ENCODE measurements around the gene UTP14C.
"Not testable (repeated sequence)": the region's sequence is repeated elsewhere in the genome, so short reads cannot be mapped to it uniquely, and the experiment has no call there.

The UTP14C gene

DNA sequence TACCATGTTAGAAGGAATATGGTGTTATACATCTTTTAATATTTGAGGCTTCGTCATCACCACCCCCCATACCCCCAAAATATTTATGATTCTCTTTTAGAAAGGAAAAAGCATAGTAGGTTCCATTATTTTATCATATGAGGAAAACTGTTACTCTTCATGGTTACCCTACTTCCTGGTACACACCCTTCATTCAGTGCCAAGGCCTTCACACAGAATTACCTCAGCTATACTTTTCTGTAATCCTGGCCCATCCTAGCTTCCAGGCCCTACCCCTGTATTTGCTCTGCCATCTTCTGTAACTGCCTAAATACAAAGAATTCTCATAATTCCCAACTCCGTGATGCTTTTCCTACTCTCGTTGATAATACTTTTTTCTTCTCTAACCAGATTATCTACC is 4.3 kb upstream of the UTP14C start:
- peaks cover 7% of the 10 kb centered on the region; the same call in 1 of the 2 replicates for H3K36me3 ChIP-seq (ENCODE audit: control insufficient read depth, insufficient read depth, low read length)
- no CpG with 5 or more reads among the region's 3 CpGs for WGBS (ENCODE audit: insufficient coverage, insufficient read length)

GRCh38 chr13:52022356-52022755 is 2.1 kb upstream of the UTP14C start:
- Histone ChIP-seq H3K9me3 (ENCODE audit: control insufficient read depth, insufficient read depth, low read length) (no peaks in the 10 kb centered on the region), H3K4me1 (ENCODE audit: control insufficient read depth, insufficient read depth, low read length) (no peaks in the 10 kb centered on the region), H3K4me3 (ENCODE audit: low read length) (no peak overlapping the region), H3K27me3 (ENCODE audit: control insufficient read depth, insufficient read depth, low read length) (no peaks in the 10 kb centered on the region), H3K27ac (ENCODE audit: low read length) (no peak overlapping the region), H3K36me3 (ENCODE audit: control insufficient read depth, insufficient read depth, low read length) (peaks cover 3% of the 10 kb centered on the region; the same call in 1 of the 2 replicates)
- no peak for DNase-seq (ENCODE audit: low read depth, low spot score)
- no CpG with 5 or more reads among the region's 2 CpGs for WGBS (ENCODE audit: insufficient coverage, insufficient read length)

More for the DNA sequence above, 4.3 kb upstream of the UTP14C start:
- Histone ChIP-seq H3K27ac (ENCODE audit: low read length) (no peak overlapping the region), H3K4me3 (ENCODE audit: low read length) (no peak overlapping the region), H3K27me3 (ENCODE audit: control insufficient read depth, insufficient read depth, low read length) (no peaks in the 10 kb centered on the region), H3K9me3 (ENCODE audit: control insufficient read depth, insufficient read depth, low read length) (no peaks in the 10 kb centered on the region), H3K4me1 (ENCODE audit: control insufficient read depth, insufficient read depth, low read length) (no peaks in the 10 kb centered on the region)
- no peak for DNase-seq (ENCODE audit: low read depth, low spot score)

- no peaks in the 10 kb centered on the region for H3K4me1 ChIP-seq (ENCODE audit: control insufficient read depth, insufficient read depth, low read length)
- no peaks in the 10 kb centered on the region for H3K27me3 ChIP-seq (ENCODE audit: control insufficient read depth, insufficient read depth, low read length)
- H3K27ac ChIP-seq (ENCODE audit: low read length) = no peak overlapping the region
- no peaks in the 10 kb centered on the region; the same call in 1 of the 2 replicates for H3K36me3 ChIP-seq (ENCODE audit: control insufficient read depth, insufficient read depth, low read length)
- H3K9me3 ChIP-seq (ENCODE audit: control insufficient read depth, insufficient read depth, low read length) = no peaks in the 10 kb centered on the region
- no CpG with 5 or more reads among the region's 8 CpGs for WGBS (ENCODE audit: insufficient coverage, insufficient read length)
- H3K4me3 ChIP-seq (ENCODE audit: low read length) = no peak overlapping the region
- no peak for DNase-seq (ENCODE audit: low read depth, low spot score)
Measured at GRCh38 chr13:52025475-52026245, 1.2 kb downstream of the UTP14C start.

DNA sequence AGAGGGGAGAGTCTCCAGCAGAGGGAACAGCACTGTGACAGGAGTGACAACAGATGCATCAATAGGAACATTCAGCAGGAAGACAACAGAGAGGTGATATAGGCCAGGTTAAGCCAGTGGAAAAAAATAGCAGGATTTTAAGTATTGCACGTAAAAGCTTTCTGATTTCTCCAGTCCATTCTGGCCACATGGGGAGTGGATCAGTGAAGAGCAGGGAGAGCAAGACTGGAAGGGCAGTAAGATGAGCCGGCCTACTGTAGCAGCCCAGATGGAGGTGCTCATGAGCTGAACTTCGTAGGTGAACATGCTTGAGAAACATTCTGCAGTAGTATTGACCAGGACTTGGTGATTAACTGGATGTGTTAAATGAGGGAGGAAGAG is 1.7 kb downstream of the UTP14C start:
- no peaks in the 10 kb centered on the region; the same call in 1 of the 2 replicates for H3K36me3 ChIP-seq (ENCODE audit: control insufficient read depth, insufficient read depth, low read length)
- no peaks in the 10 kb centered on the region for H3K27me3 ChIP-seq (ENCODE audit: control insufficient read depth, insufficient read depth, low read length)
- no peak overlapping the region for H3K4me3 ChIP-seq (ENCODE audit: low read length)
- no peak overlapping the region for H3K27ac ChIP-seq (ENCODE audit: low read length)
- no CpG with 5 or more reads among the region's 3 CpGs for WGBS (ENCODE audit: insufficient coverage, insufficient read length)
- no peaks in the 10 kb centered on the region for H3K9me3 ChIP-seq (ENCODE audit: control insufficient read depth, insufficient read depth, low read length)
- no peaks in the 10 kb centered on the region for H3K4me1 ChIP-seq (ENCODE audit: control insufficient read depth, insufficient read depth, low read length)
- peak; percentile 25 for DNase-seq (ENCODE audit: low read depth, low spot score)

GRCh38 chr13:52027832-52028231 is 3.3 kb downstream of the UTP14C start:
- no CpG with 5 or more reads among the region's 1 CpG for WGBS (ENCODE audit: insufficient coverage, insufficient read length)
- DNase-seq (ENCODE audit: low read depth, low spot score) = no peak
- Histone ChIP-seq H3K4me3 (ENCODE audit: low read length) (no peak overlapping the region), H3K9me3 (ENCODE audit: control insufficient read depth, insufficient read depth, low read length) (no peaks in the 10 kb centered on the region), H3K36me3 (ENCODE audit: control insufficient read depth, insufficient read depth, low read length) (no peaks in the 10 kb centered on the region; the same call in 1 of the 2 replicates), H3K27ac (ENCODE audit: low read length) (no peak overlapping the region), H3K27me3 (ENCODE audit: control insufficient read depth, insufficient read depth, low read length) (no peaks in the 10 kb centered on the region), H3K4me1 (ENCODE audit: control insufficient read depth, insufficient read depth, low read length) (no peaks in the 10 kb centered on the region)

GRCh38 chr13:52029569-52029968 is 5.1 kb downstream of the UTP14C start:
- no peaks in the 10 kb centered on the region; the same call in 1 of the 2 replicates for H3K36me3 ChIP-seq (ENCODE audit: control insufficient read depth, insufficient read depth, low read length)
- no peaks in the 10 kb centered on the region for H3K9me3 ChIP-seq (ENCODE audit: control insufficient read depth, insufficient read depth, low read length)
- H3K4me3 ChIP-seq (ENCODE audit: low read length) = no peak overlapping the region
- no CpG with 5 or more reads among the region's 4 CpGs for WGBS (ENCODE audit: insufficient coverage, insufficient read length)
- DNase-seq (ENCODE audit: low read depth, low spot score) = no peak
- no peak overlapping the region for H3K27ac ChIP-seq (ENCODE audit: low read length)
- no peaks in the 10 kb centered on the region for H3K4me1 ChIP-seq (ENCODE audit: control insufficient read depth, insufficient read depth, low read length)
- no peaks in the 10 kb centered on the region for H3K27me3 ChIP-seq (ENCODE audit: control insufficient read depth, insufficient read depth, low read length)

- DNase-seq (ENCODE audit: low read depth, low spot score); H3K36me3 ChIP-seq (ENCODE audit: control insufficient read depth, insufficient read depth, low read length); H3K4me3 ChIP-seq (ENCODE audit: low read length); H3K27ac ChIP-seq (ENCODE audit: low read length); H3K4me1 ChIP-seq (ENCODE audit: control insufficient read depth, insufficient read depth, low read length); H3K9me3 ChIP-seq (ENCODE audit: control insufficient read depth, insufficient read depth, low read length); H3K27me3 ChIP-seq (ENCODE audit: control insufficient read depth, insufficient read depth, low read length): not testable (repeated sequence)
- no CpG with 5 or more reads among the region's 6 CpGs for whole genome bisulfite sequencing (ENCODE audit: insufficient coverage, insufficient read length)
Measured at GRCh38 chr13:52030401-52030800, 5.9 kb downstream of the UTP14C start.

GRCh38 chr13:52033039-52033438 is 8.5 kb downstream of the UTP14C start:
- Histone ChIP-seq H3K4me3 (ENCODE audit: low read length) (no peak overlapping the region), H3K36me3 (ENCODE audit: control insufficient read depth, insufficient read depth, low read length) (no peaks in the 10 kb centered on the region; the same call in 1 of the 2 replicates), H3K27me3 (ENCODE audit: control insufficient read depth, insufficient read depth, low read length) (no peaks in the 10 kb centered on the region), H3K9me3 (ENCODE audit: control insufficient read depth, insufficient read depth, low read length) (no peaks in the 10 kb centered on the region), H3K4me1 (ENCODE audit: control insufficient read depth, insufficient read depth, low read length) (no peaks in the 10 kb centered on the region), H3K27ac (ENCODE audit: low read length) (no peak overlapping the region)
- no CpG with 5 or more reads among the region's 2 CpGs for WGBS (ENCODE audit: insufficient coverage, insufficient read length)
- DNase-seq (ENCODE audit: low read depth, low spot score) = no peak

DNA sequence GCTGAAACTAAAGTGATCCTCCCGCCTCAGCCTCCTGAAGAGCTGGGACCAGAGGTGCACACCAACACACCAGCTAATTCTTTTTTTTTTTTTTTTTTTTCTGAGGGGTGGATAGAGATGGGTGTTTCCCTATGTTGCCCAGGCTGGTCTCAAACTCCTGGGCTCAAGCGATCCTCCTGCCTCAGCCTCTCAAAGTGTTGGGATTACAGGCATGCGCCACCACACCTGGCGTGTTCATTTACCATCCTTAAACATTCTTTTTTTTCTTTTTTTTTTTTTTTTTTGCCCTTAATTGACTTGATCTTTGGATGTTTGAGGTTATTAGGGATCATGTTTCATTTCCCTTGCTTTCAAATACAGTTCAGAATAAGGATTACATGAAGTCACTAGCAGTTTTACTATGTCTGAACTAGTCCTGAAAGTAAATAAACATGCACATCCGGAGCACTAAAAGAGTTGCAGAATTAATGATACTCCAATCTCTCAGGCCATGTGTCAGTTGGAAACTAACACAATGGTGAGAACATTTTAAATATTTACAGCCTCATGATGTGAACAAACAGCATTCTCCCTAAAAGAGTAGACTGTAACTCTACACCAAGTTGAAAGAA is 10.2 kb downstream of the UTP14C start:
- DNase-seq (ENCODE audit: low read depth, low spot score) = no peak
- Histone ChIP-seq H3K36me3 (ENCODE audit: control insufficient read depth, insufficient read depth, low read length) (no peaks in the 10 kb centered on the region), H3K27ac (ENCODE audit: low read length) (no peak overlapping the region), H3K4me1 (ENCODE audit: control insufficient read depth, insufficient read depth, low read length) (no peaks in the 10 kb centered on the region), H3K27me3 (ENCODE audit: control insufficient read depth, insufficient read depth, low read length) (no peaks in the 10 kb centered on the region), H3K4me3 (ENCODE audit: low read length) (no peak overlapping the region), H3K9me3 (ENCODE audit: control insufficient read depth, insufficient read depth, low read length) (no peaks in the 10 kb centered on the region)
- WGBS (ENCODE audit: insufficient coverage, insufficient read length) = no CpG with 5 or more reads among the region's 5 CpGs

- H3K27ac ChIP-seq (ENCODE audit: low read length) = no peak overlapping the region
- DNase-seq (ENCODE audit: low read depth, low spot score) = no peak
- H3K4me1 ChIP-seq (ENCODE audit: control insufficient read depth, insufficient read depth, low read length) = no peaks in the 10 kb centered on the region
- no peaks in the 10 kb centered on the region for H3K36me3 ChIP-seq (ENCODE audit: control insufficient read depth, insufficient read depth, low read length)
- WGBS (ENCODE audit: insufficient coverage, insufficient read length) = no CpG with 5 or more reads among the region's 1 CpG
- no peaks in the 10 kb centered on the region for H3K27me3 ChIP-seq (ENCODE audit: control insufficient read depth, insufficient read depth, low read length)
- no peaks in the 10 kb centered on the region for H3K9me3 ChIP-seq (ENCODE audit: control insufficient read depth, insufficient read depth, low read length)
- H3K4me3 ChIP-seq (ENCODE audit: low read length) = no peak overlapping the region
Measured at GRCh38 chr13:52036037-52036436, 11.5 kb downstream of the UTP14C start.

Data from iPS DF 6.9 (cell line).